GOT3 (cell line): Measurements from ENCODE around the gene STAB2.

ENCODE experiments used
- DNase-seq: peaks from one replicate; lab custom pipeline; 2025; ENCODE audit warnings: mixed read lengths; lab: John Stamatoyannopoulos, UW

Gene STAB2

GRCh38 chr12:103586791-103587370, at the start of gene STAB2:
Gene STAB2 (plus strand): TSS chr12:103587273. CDS start chr12:103587477, 204 bp downstream.
- DNase-seq, result no peak

- DNase-seq, result no peak
Observed at GRCh38 chr12:103538397-103538796, 48.7 kb upstream of the STAB2 start.

- DNase-seq, result no peak
Observed at GRCh38 chr12:103540319-103540718, 46.8 kb upstream of the STAB2 start.

- no peak for DNase-seq
Observed at GRCh38 chr12:103542078-103542477, 45.0 kb upstream of the STAB2 start.

GRCh38 chr12:103546959-103547358, 40.1 kb upstream of the STAB2 start:
- DNase-seq, result no peak

GRCh38 chr12:103547376-103547775, 39.7 kb upstream of the STAB2 start:
- no peak for DNase-seq

- DNase-seq, result no peak
Observed at GRCh38 chr12:103547929-103548328, 39.1 kb upstream of the STAB2 start.

- no peak for DNase-seq
Observed at GRCh38 chr12:103548622-103549601, 38.2 kb upstream of the STAB2 start.

GRCh38 chr12:103556890-103557627, 30.0 kb upstream of the STAB2 start:
- no peak for DNase-seq

GRCh38 chr12:103557628-103558010, 29.5 kb upstream of the STAB2 start:
- no peak for DNase-seq

GRCh38 chr12:103558879-103559278, 28.2 kb upstream of the STAB2 start:
- no peak for DNase-seq

- peak; percentile 7 for DNase-seq
Observed at GRCh38 chr12:103560604-103561101, 26.4 kb upstream of the STAB2 start.

- DNase-seq, result no peak
Observed at GRCh38 chr12:103561174-103561573, 25.9 kb upstream of the STAB2 start.

- DNase-seq, result no peak
Observed at GRCh38 chr12:103566398-103566797, 20.7 kb upstream of the STAB2 start.

- DNase-seq, result no peak
Observed at GRCh38 chr12:103569278-103569677, 17.8 kb upstream of the STAB2 start.

GRCh38 chr12:103571286-103571685, 15.8 kb upstream of the STAB2 start:
- DNase-seq, result no peak

GRCh38 chr12:103572312-103573045, 14.6 kb upstream of the STAB2 start:
- no peak for DNase-seq

GRCh38 chr12:103573185-103573584, 13.9 kb upstream of the STAB2 start:
- DNase-seq, result no peak

GRCh38 chr12:103578926-103579325, 8.1 kb upstream of the STAB2 start:
- DNase-seq, result no peak

GRCh38 chr12:103580026-103580425, 7.0 kb upstream of the STAB2 start:
- no peak for DNase-seq

GRCh38 chr12:103583008-103583407, 4.1 kb upstream of the STAB2 start:
- no peak for DNase-seq

GRCh38 chr12:103586132-103586531, 941 bp upstream of the STAB2 start:
- DNase-seq, result no peak
